ENCODE results near the gene HOXB4.

GRCh38 chr17:48615047-48615962, 37.2 kb upstream of the HOXB4 start, which contains the start of gene HOXB8:
- TF ChIP-seq RELB (IDR thresholded peaks at IDR 0.05; ENCODE audit: low read depth), result no peak
- TF ChIP-seq POLR2A (IDR thresholded peaks at IDR 0.05; ENCODE audit: low read depth, low read length), result no peak
- TF ChIP-seq JUND (IDR thresholded peaks at IDR 0.05; ENCODE audit: low read depth, low read length), result no peak

Data from GM12878 (cell line).